HG03520 (cell line): ENCODE data around the gene ZDHHC6.
"Not testable (repeated sequence)": the region's sequence is repeated elsewhere in the genome, so short reads cannot be mapped to it uniquely, and the experiment has no call there.

Experiments
- ATAC-seq: cut with Tn5 transposase; IDR thresholded peaks from one replicate; pipeline ENCODE4 v1.9.1; 2021; ENCODE audit warnings: mild to moderate bottlenecking, moderate library complexity; ENCODE audit not compliant: unreplicated experiment

Gene ZDHHC6

DNA sequence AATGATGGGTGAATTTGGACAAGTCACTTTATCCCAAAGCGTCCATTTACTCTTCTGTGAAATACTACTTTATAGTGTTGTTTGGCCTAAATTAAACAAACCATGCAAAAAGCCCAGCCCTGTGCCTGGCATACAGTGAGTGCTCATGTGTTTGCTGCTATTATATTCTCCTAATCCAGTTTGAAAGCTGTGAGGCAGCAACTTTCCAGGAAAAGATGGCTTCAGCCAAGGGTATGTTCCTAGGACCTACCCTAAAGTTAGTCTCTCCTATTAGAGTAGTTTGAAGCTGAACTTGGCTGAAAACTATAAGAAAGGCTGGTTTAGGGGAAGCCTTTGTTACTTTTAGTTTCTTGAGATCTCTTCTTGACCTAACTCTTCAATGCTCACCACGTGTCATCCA, 52.9 kb downstream of the ZDHHC6 start:
- ATAC-seq: no peak

DNA sequence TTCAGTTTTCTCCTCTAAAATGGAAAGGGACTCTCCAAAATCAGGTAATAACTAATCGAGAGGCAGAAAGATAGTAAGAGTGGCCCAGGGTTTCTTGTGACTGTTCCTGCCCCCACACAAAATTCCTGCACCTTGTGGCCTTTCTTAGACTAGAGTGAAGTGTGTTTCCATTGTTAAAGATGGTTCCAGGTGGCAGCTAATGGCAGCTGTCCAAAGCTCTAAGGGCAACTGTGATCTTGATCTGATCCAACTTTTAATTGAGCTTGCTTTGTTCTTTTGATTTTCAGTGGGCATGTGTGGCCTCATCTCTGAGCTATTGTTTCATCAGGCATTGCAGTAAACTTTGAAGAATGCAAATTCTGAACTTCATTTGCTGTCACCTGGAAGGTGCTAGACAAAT, 53.4 kb downstream of the ZDHHC6 start:
- ATAC-seq: no peak

DNA sequence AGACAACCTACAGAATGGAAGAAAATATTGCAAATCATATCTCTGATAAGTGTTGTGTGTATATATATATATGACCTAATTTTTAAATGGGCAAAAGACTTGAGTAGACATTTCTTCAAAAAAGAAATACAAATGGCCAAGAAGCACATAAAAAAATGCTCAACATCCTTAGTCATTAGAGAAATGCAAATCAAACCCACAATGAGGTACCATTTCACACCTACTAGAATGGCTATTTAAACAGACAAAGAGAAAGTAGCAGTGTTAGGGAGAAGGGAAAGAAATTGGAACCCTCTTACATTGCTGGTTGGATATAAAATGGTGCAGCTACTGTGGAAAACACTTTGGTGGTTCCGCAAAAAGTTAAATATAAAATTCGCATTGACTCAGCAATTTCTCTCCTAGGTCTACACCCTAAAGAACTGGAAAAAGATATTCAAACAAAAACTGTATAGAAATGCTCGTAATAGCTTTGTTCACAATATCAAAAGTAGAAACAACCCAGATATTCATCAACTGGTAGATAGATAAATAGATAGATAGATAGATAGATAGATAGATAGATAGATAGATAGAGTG, 56.5 kb downstream of the ZDHHC6 start:
- peak; percentile 51 for ATAC-seq

DNA sequence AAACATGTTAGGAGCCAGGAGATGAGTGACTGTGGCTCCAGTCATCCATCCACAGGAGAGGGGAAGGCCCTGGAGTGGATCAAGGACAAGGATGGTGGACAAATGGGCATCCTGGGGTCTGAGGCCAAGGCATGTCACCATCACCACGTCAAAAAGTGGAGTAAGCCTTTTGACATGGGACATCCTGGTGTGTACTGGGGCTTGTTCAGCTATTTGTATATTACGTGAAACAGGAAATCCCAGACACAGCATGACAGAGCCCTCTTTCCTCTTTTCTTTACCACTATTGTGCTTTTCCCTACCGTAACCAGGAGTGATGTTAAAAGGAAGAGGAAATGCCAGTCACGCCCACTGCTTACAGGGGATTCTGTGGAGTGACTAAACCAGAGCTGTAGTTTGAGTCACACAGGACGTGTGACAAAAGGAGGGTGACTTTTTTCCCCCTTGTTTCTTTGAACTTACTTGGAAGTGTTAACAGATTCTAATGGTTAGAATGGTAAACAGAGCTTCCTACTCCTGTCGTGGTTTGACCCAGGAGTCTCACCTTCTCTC, 57.4 kb downstream of the ZDHHC6 start:
- peak; percentile 68 for ATAC-seq

GRCh38 chr10:112388548-112388947, 58.2 kb downstream of the ZDHHC6 start:
- ATAC-seq: no peak

GRCh38 chr10:112388056-112388455, 58.7 kb downstream of the ZDHHC6 start:
- not testable (repeated sequence) for ATAC-seq

- no peak for ATAC-seq
Observed at GRCh38 chr10:112385201-112385600, 61.5 kb downstream of the ZDHHC6 start.

- no peak for ATAC-seq
Observed at GRCh38 chr10:112384141-112384540, 62.6 kb downstream of the ZDHHC6 start.

GRCh38 chr10:112383325-112383724, 63.4 kb downstream of the ZDHHC6 start:
- no peak for ATAC-seq

GRCh38 chr10:112382515-112383235, 64.0 kb downstream of the ZDHHC6 start:
- ATAC-seq: no peak
